ENCODE measurements around the gene ZBTB39. TPM values are rescaled to one million over a fixed set of nuclear protein-coding genes. Genes with fewer than 3 reads are reported as not detected.
"Not testable (repeated sequence)": the region's sequence is repeated elsewhere in the genome, so short reads cannot be mapped to it uniquely, and the experiment has no call there.

ZBTB39 gene
- total and polyA plus RNA-seq, 2 of the 8 experiments (the other 6 are each of a cell fraction or from before 2014, with no cell fraction given): 19.3 to 25.0 TPM

DNA sequence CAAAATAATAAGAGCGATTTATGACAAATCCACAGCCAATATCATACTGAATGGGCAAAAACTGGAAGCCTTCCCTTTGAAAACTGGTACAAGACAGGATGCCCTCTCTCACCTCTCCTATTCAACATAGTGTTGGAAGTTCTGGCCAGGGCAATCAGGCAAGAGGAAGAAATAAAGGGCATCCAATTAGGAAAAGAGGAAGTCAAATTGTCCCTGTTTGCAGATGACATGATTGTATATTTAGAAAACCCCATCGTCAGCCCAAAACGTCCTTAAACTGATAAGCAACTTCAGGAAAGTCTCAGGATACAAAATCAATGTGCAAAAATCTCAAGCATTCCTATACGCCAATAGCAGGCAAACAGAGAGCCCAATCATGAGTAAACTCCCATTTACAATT is 44.1 kb downstream of the ZBTB39 start:
- H3K9ac ChIP-seq (replicated peaks in 1 of 4; ENCODE audit: extremely low read depth in 1 of 4, low read depth in 3 of 4, low read length in 3 of 4); CTCF ChIA-PET (ENCODE audit: partially characterized antibody): not testable (repeated sequence)

More for the DNA sequence above, 44.1 kb downstream of the ZBTB39 start:
- FAIRE-seq; H3K27ac ChIP-seq (ENCODE audit: low read depth, low read length); H2BK12ac ChIP-seq (ENCODE audit: low read depth, low read length); H3K56ac ChIP-seq (replicated peaks; ENCODE audit: insufficient read length, low read depth, low read length); H3K4ac ChIP-seq (replicated peaks; ENCODE audit: insufficient read length, low read depth, low read length); H4K91ac ChIP-seq (replicated peaks; ENCODE audit: insufficient read length, low read length); H3K4me3 ChIP-seq (ENCODE audit: extremely low read depth in 1 of 4, insufficient read depth in 2 of 4, low read depth in 3 of 4, low read length in 4 of 4); H3K18ac ChIP-seq (ENCODE audit: extremely low read depth, low read length); H3K36me3 ChIP-seq (ENCODE audit: control insufficient read depth in 2 of 4, insufficient read depth in 4 of 4, low read length in 3 of 4); H2BK5ac ChIP-seq (ENCODE audit: low read depth, low read length); POLR2A ChIA-PET (ENCODE audit: partially characterized antibody); H3K23ac ChIP-seq (ENCODE audit: insufficient read length); H3K14ac ChIP-seq (ENCODE audit: insufficient read length); H2AK5ac ChIP-seq (ENCODE audit: low read depth, low read length); H4K20me1 ChIP-seq (replicated peaks in 1 of 2; ENCODE audit: control insufficient read depth in 1 of 2, insufficient read depth in 2 of 2, low read length in 2 of 2); H3K27me3 ChIP-seq (replicated peaks in 1 of 4; ENCODE audit: control insufficient read depth in 3 of 4, extremely low read depth in 1 of 4, insufficient read depth in 3 of 4, low read length in 3 of 4); H2AFZ ChIP-seq (ENCODE audit: low read length); H2BK120ac ChIP-seq (replicated peaks; ENCODE audit: low read depth, low read length); DNase-seq (ENCODE audit: low read depth in 1 of 2, low spot score in 2 of 2); H4K8ac ChIP-seq (ENCODE audit: extremely low read depth, insufficient read depth, low read length); H3K23me2 ChIP-seq (ENCODE audit: low read depth, low read length); H3K79me2 ChIP-seq (ENCODE audit: control insufficient read depth in 1 of 2, insufficient read depth in 2 of 2, low read length in 2 of 2); H3K4me1 ChIP-seq (replicated peaks in 1 of 4; ENCODE audit: control insufficient read depth in 3 of 4, insufficient read depth in 4 of 4, low read length in 3 of 4); H2BK15ac ChIP-seq (ENCODE audit: low read length); H3K79me1 ChIP-seq (ENCODE audit: low read depth, low read length); H3K4me2 ChIP-seq (ENCODE audit: insufficient read depth in 1 of 2, low read depth in 2 of 2, low read length in 2 of 2); H2BK20ac ChIP-seq (ENCODE audit: low read length); H4K5ac ChIP-seq (ENCODE audit: insufficient read length, low read depth, low read length): not testable (repeated sequence)
- peaks cover 21 to 27% of the 10 kb centered on the region in 2 experiments for H3K9me3 ChIP-seq (ENCODE audit: insufficient read depth in 2 of 2, low read depth in 1 of 2, low read length in 1 of 2)
- 83% methylated on average over 4 of the region's 4 CpGs; no CpG with 5 or more reads in 1 of the 2 experiments for WGBS, 2 experiments (ENCODE audit: extremely low coverage in 1 of 2, insufficient coverage in 1 of 2, insufficient read length in 1 of 2, insufficient replicate concordance in 2 of 2, low coverage in 1 of 2, low lambda C conversion rate in 2 of 2, missing lambda C conversion rate in 1 of 2)

Measured in H1 (cell line).